ELF-1 (cell line): ENCODE measurements around the gene ADIPOQ.
"Not testable (repeated sequence)": the region's sequence is repeated elsewhere in the genome, so short reads cannot be mapped to it uniquely, and the experiment has no call there.

ENCODE experiments used
- DNase-seq: peaks from one replicate; pipeline ENCODE4 v3.0.0-alpha.2; 2016; ENCODE audit warnings: low read depth, low spot score

ADIPOQ gene

GRCh38 chr3:186842426-186843038 lies at the start of gene ADIPOQ:
Gene ADIPOQ, plus strand, starts transcription at chr3:186842710. Its CDS starts 10,349 bp downstream, at chr3:186853059.
- no peak for DNase-seq

GRCh38 chr3:186798239-186798874 lies 44.2 kb upstream of the ADIPOQ start:
- no peak for DNase-seq

GRCh38 chr3:186800285-186800684 lies 42.2 kb upstream of the ADIPOQ start:
- DNase-seq: no peak

GRCh38 chr3:186802701-186803100 lies 39.8 kb upstream of the ADIPOQ start:
- no peak for DNase-seq

- not testable (repeated sequence) for DNase-seq
Measured at GRCh38 chr3:186803447-186803846, 39.1 kb upstream of the ADIPOQ start.

- DNase-seq: peak; percentile 92
Measured at GRCh38 chr3:186806089-186807055, 36.1 kb upstream of the ADIPOQ start, which contains the start of gene RFC4. Gene RFC4, minus strand, starts transcription at chr3:186806482. Its CDS starts 1,769 bp downstream, at chr3:186804713.

- no peak for DNase-seq
Measured at GRCh38 chr3:186807231-186807630, 35.3 kb upstream of the ADIPOQ start.

- no peak for DNase-seq
Measured at GRCh38 chr3:186810336-186810996, 32.0 kb upstream of the ADIPOQ start.

GRCh38 chr3:186811313-186811712 lies 31.2 kb upstream of the ADIPOQ start:
- DNase-seq: not testable (repeated sequence)

- no peak for DNase-seq
Measured at GRCh38 chr3:186814100-186814499, 28.4 kb upstream of the ADIPOQ start.

- DNase-seq: peak; percentile 36
Measured at GRCh38 chr3:186815435-186815834, 27.1 kb upstream of the ADIPOQ start.

- DNase-seq: no peak
Measured at GRCh38 chr3:186818516-186818915, 24.0 kb upstream of the ADIPOQ start.

GRCh38 chr3:186818956-186819355 lies 23.6 kb upstream of the ADIPOQ start:
- DNase-seq: no peak

- no peak for DNase-seq
Measured at GRCh38 chr3:186821429-186822387, 20.8 kb upstream of the ADIPOQ start.

GRCh38 chr3:186822388-186822759 lies 20.1 kb upstream of the ADIPOQ start:
- not testable (repeated sequence) for DNase-seq

GRCh38 chr3:186823386-186823785 lies 19.1 kb upstream of the ADIPOQ start:
- DNase-seq: no peak

GRCh38 chr3:186824430-186825139 lies 17.9 kb upstream of the ADIPOQ start:
- DNase-seq: peak; percentile 42

- DNase-seq: peak; percentile 82
Measured at GRCh38 chr3:186825294-186825821, 17.2 kb upstream of the ADIPOQ start.

GRCh38 chr3:186825872-186826409 lies 16.6 kb upstream of the ADIPOQ start:
- peak; percentile 23 for DNase-seq
